ENCODE data around the gene ENO3.

DNA sequence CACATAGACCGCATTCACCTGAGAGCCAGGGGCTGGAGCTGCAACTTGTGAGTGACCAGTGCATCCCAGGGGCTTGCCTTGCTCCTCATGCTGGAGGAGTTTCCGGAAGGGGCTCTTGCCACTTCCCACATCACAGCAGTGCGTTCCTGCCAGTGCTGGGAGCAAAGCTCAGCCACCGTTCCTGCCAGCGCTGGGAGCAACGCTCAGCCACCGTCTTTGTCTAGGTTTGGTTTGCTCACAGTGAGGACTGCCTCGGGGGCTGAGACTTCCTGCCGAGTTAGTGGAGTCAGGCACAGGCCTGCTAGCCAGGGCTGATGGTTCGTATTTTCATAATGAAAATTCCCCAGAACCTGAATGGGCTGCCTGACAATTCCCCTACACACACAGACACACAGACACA, 42.6 kb upstream of the ENO3 start:
- TF ChIP-seq, protein P1, sequence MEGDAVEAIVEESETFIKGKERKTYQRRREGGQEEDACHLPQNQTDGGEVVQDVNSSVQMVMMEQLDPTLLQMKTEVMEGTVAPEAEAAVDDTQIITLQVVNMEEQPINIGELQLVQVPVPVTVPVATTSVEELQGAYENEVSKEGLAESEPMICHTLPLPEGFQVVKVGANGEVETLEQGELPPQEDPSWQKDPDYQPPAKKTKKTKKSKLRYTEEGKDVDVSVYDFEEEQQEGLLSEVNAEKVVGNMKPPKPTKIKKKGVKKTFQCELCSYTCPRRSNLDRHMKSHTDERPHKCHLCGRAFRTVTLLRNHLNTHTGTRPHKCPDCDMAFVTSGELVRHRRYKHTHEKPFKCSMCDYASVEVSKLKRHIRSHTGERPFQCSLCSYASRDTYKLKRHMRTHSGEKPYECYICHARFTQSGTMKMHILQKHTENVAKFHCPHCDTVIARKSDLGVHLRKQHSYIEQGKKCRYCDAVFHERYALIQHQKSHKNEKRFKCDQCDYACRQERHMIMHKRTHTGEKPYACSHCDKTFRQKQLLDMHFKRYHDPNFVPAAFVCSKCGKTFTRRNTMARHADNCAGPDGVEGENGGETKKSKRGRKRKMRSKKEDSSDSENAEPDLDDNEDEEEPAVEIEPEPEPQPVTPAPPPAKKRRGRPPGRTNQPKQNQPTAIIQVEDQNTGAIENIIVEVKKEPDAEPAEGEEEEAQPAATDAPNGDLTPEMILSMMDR (IDR thresholded peaks at IDR 0.05), result no peak
- TF ChIP-seq POLR2A (IDR thresholded peaks at IDR 0.05), result no peak

Data from thyroid gland (tissue), 4 donors.